PC-9 (cell line): Measurements from ENCODE around the gene RTN4RL1.

ENCODE experiments used
- EZH2 ChIP-seq: fragments of 200-600 bp; sonication (generic); IDR thresholded peaks from 2 replicates; pipeline ENCODE4 v1.8.0; 2017; ENCODE audit warnings: antibody characterized with exemption, low read depth
- TF ChIP-seq, protein P1 (sequence below): fragments of 200-600 bp; sonication (generic); conservative IDR thresholded peaks from 2 replicates; pipeline ENCODE4 v1.6.1; 2017; ENCODE audit warnings: mixed run types, antibody characterized with exemption, mild to moderate bottlenecking, moderate library complexity

DNA sequence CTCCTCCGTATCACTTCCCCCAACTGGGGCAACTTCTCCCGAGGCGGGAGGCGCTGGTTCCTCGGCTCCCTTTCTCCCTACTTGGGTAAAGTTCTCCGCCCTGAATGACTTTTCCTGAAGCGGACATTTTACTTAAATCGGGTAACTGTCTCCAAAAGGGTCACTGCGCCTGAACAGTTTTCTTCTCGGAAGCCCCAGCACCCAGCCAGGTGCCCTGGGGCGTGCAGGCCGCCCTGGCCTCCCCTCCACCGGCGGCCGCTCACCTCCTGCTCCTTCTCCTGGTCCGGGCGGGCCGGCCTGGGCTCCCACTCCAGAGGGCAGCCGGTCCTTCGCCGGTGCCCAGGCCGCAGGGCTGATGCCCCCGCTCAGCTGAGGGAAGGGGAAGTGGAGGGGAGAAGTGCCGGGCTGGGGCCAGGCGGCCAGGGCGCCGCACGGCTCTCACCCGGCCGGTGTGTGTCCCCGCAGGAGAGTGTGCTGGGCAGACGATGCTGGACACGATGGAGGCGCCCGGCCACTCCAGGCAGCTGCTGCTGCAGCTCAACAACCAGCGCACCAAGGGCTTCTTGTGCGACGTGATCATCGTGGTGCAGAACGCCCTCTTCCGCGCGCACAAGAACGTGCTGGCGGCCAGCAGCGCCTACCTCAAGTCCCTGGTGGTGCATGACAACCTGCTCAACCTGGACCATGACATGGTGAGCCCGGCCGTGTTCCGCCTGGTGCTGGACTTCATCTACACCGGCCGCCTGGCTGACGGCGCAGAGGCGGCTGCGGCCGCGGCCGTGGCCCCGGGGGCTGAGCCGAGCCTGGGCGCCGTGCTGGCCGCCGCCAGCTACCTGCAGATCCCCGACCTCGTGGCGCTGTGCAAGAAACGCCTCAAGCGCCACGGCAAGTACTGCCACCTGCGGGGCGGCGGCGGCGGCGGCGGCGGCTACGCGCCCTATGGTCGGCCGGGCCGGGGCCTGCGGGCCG is 31.4 kb upstream of the RTN4RL1 start:
- TF ChIP-seq, protein P1, sequence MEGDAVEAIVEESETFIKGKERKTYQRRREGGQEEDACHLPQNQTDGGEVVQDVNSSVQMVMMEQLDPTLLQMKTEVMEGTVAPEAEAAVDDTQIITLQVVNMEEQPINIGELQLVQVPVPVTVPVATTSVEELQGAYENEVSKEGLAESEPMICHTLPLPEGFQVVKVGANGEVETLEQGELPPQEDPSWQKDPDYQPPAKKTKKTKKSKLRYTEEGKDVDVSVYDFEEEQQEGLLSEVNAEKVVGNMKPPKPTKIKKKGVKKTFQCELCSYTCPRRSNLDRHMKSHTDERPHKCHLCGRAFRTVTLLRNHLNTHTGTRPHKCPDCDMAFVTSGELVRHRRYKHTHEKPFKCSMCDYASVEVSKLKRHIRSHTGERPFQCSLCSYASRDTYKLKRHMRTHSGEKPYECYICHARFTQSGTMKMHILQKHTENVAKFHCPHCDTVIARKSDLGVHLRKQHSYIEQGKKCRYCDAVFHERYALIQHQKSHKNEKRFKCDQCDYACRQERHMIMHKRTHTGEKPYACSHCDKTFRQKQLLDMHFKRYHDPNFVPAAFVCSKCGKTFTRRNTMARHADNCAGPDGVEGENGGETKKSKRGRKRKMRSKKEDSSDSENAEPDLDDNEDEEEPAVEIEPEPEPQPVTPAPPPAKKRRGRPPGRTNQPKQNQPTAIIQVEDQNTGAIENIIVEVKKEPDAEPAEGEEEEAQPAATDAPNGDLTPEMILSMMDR: no peak
- no peak for TF ChIP-seq EZH2
